HCT116 (cell line): ENCODE data around the gene HERC2.

Experiments used
- CTCF ChIP-seq, 3 experiments: fragments of 200-600 bp in 1 of 3; sonication (generic) in 1 of 3; IDR thresholded peaks in 2 of 3; conservative IDR thresholded peaks in 1 of 3; 2 replicates each; pipeline ENCODE4 v1.5.1; 2012 to 2017; ENCODE audit warnings: low read depth in 2 of 3, low read length in 2 of 3, antibody characterized with exemption in 1 of 3, borderline replicate concordance in 1 of 3, control low read depth in 1 of 3, mild to moderate bottlenecking in 1 of 3, mixed read lengths in 1 of 3, mixed run types in 1 of 3, moderate library complexity in 1 of 3; ENCODE audit not compliant: insufficient read depth in 1 of 3
- POLR2A ChIP-seq: IDR thresholded peaks from 2 replicates; pipeline ENCODE4 v1.7.0; 2011; ENCODE audit warnings: borderline replicate concordance; ENCODE audit not compliant: insufficient read depth, insufficient read length; ENCODE audit errors: extremely low read depth
- POLR2AphosphoS5 ChIP-seq: IDR thresholded peaks from 2 replicates; pipeline ENCODE4 v1.6.1; 2011; ENCODE audit warnings: mild to moderate bottlenecking, low read depth, low read length, moderate library complexity

- no peak for TF ChIP-seq CTCF (IDR thresholded peaks at IDR 0.05 in 2 of 3, conservative IDR thresholded peaks at IDR 0.05 in 1 of 3; ENCODE audit: borderline replicate concordance in 1 of 3, insufficient read depth in 1 of 3, low read depth in 2 of 3, low read length in 2 of 3)
- TF ChIP-seq POLR2A, result no peak
- TF ChIP-seq POLR2AphosphoS5, result no peak
Observed at GRCh38 chr15:28179270-28179669, 142.7 kb downstream of the HERC2 start.
